ENCODE data around the gene OR5M3.

Gene OR5M3

GRCh38 chr11:56486801-56487200 is 13.6 kb upstream of the OR5M3 start:
- TF ChIP-seq, protein P1, sequence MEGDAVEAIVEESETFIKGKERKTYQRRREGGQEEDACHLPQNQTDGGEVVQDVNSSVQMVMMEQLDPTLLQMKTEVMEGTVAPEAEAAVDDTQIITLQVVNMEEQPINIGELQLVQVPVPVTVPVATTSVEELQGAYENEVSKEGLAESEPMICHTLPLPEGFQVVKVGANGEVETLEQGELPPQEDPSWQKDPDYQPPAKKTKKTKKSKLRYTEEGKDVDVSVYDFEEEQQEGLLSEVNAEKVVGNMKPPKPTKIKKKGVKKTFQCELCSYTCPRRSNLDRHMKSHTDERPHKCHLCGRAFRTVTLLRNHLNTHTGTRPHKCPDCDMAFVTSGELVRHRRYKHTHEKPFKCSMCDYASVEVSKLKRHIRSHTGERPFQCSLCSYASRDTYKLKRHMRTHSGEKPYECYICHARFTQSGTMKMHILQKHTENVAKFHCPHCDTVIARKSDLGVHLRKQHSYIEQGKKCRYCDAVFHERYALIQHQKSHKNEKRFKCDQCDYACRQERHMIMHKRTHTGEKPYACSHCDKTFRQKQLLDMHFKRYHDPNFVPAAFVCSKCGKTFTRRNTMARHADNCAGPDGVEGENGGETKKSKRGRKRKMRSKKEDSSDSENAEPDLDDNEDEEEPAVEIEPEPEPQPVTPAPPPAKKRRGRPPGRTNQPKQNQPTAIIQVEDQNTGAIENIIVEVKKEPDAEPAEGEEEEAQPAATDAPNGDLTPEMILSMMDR (IDR thresholded peaks at IDR 0.05; ENCODE audit: control insufficient read depth, extremely low read depth, insufficient read depth): no peak
- H3K4me3 ChIP-seq (ENCODE audit: low read depth, low read length): no peak overlapping the region
- no peak for DNase-seq (ENCODE audit: low read depth)

DNA sequence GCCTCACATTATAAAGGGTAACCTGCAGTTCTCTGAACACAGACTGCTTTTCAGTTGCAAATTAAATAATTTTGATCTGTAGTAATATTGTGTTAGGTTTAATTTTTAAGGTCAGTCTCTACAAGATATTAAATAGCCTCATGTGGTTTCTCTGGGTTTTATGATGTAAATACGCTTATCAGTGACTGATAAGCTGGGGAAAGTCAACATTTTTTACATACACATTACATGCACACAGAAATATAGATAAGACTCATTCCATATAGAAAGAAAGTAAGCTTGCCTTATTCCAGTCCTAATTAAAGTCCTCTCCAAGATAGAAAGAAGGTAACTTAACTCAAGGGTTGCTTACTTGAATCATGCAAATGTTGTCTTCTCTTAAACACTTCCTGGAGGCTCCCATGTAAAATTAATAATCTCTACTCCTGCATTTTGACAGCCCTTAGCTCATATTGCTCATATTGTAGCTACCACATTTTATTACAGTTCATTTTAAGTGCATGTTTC is 1.6 kb upstream of the OR5M3 start:
- no peak for DNase-seq (ENCODE audit: low read depth)
- H3K4me3 ChIP-seq (ENCODE audit: low read depth, low read length): no peak overlapping the region
- TF ChIP-seq, protein P1 (IDR thresholded peaks at IDR 0.05; ENCODE audit: control insufficient read depth, extremely low read depth, insufficient read depth): no peak

- no peak for DNase-seq (ENCODE audit: low read depth)
- TF ChIP-seq, protein P1 (IDR thresholded peaks at IDR 0.05; ENCODE audit: control insufficient read depth, extremely low read depth, insufficient read depth): no peak
- H3K4me3 ChIP-seq (ENCODE audit: low read depth, low read length): no peak overlapping the region
Observed at GRCh38 chr11:56457076-56457475, 16.1 kb downstream of the OR5M3 start.

DNA sequence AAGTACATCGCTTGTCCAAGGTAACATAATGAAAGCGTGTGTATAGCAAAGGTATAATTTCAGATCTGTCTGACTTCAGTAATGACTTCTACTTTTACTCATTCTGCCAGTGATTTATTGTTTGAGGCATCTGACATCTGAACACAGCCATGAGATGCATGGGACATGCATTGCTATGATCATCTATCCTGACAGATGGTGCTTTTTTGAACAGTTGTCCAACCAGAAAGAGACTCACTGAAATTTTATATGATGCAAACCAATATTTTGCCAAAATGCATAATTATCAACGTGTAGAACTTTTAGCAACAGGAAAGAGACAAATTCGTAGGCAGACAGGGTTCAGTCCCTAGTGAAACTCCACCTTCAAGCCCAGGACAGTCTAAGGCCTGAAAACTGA is 19.6 kb downstream of the OR5M3 start:
- no peak overlapping the region for H3K4me3 ChIP-seq (ENCODE audit: low read depth, low read length)
- DNase-seq (ENCODE audit: low read depth): no peak
- TF ChIP-seq, protein P1 (IDR thresholded peaks at IDR 0.05; ENCODE audit: control insufficient read depth, extremely low read depth, insufficient read depth): no peak

All from LNCaP clone FGC (cell line).